B cell (primary cell): ENCODE results near the gene KCNMB2.

Experiments used
- EZH2 ChIP-seq: IDR thresholded peaks from 2 replicates; pipeline ENCODE4 v1.6.1; 2012; ENCODE audit warnings: borderline replicate concordance, low read depth, mild to moderate bottlenecking, moderate library complexity, low read length; ENCODE audit not compliant: insufficient read depth, poor library complexity, severe bottlenecking
- TF ChIP-seq, protein P1 (sequence below): fragments of 200-600 bp; IDR thresholded peaks from one replicate; pipeline ENCODE4 v1.8.0; 2022; ENCODE audit warnings: antibody characterized with exemption, mild to moderate bottlenecking

DNA sequence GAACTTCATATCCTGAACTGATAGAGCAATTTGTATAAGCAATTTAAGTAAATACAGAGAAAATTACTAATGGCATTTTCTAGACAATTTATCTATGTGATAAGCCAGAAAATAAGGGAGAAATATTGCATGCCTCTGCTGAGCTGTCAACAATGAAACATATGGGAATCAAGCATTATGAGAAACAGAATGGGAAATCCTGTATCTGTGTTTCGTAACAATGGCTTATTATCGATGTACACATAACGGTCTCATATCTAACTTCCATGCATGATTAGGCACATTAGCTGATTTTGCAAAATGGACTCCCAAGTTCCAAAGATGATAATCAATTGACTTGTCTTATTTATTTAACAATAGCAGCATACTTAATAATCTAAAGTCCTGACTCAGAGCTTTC is 30.4 kb upstream of the KCNMB2 start:
- TF ChIP-seq, protein P1, sequence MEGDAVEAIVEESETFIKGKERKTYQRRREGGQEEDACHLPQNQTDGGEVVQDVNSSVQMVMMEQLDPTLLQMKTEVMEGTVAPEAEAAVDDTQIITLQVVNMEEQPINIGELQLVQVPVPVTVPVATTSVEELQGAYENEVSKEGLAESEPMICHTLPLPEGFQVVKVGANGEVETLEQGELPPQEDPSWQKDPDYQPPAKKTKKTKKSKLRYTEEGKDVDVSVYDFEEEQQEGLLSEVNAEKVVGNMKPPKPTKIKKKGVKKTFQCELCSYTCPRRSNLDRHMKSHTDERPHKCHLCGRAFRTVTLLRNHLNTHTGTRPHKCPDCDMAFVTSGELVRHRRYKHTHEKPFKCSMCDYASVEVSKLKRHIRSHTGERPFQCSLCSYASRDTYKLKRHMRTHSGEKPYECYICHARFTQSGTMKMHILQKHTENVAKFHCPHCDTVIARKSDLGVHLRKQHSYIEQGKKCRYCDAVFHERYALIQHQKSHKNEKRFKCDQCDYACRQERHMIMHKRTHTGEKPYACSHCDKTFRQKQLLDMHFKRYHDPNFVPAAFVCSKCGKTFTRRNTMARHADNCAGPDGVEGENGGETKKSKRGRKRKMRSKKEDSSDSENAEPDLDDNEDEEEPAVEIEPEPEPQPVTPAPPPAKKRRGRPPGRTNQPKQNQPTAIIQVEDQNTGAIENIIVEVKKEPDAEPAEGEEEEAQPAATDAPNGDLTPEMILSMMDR, result no peak
- no peak for TF ChIP-seq EZH2
